Mesothelial cell of epicardium (in vitro differentiated cells): ENCODE data around the gene NAALADL1. TPM values are rescaled to one million over a fixed set of nuclear protein-coding genes. Genes with fewer than 3 reads are reported as not detected.

Source experiments
- DNase-seq, 2 experiments: peaks; one replicate each; pipeline ENCODE4 v3.0.0; 2021; ENCODE audit warnings: low spot score in 2 of 2; ENCODE audit not compliant: unreplicated experiment in 2 of 2
- H3K27ac Mint-ChIP-seq: 2 replicates; pipeline ENCODE4 v1.8.0; 2021; ENCODE audit warnings: mixed read lengths
- H3K27me3 Mint-ChIP-seq: 2 replicates; pipeline ENCODE4 v1.8.0; 2021; ENCODE audit warnings: low read depth, mixed read lengths
- H3K36me3 Mint-ChIP-seq: 2 replicates; pipeline ENCODE4 v1.8.0; 2021; ENCODE audit warnings: mixed read lengths
- H3K4me1 Mint-ChIP-seq: 2 replicates; pipeline ENCODE4 v1.8.0; 2021; ENCODE audit warnings: mixed read lengths
- H3K4me3 Mint-ChIP-seq: 2 replicates; pipeline ENCODE4 v1.8.0; 2021; ENCODE audit warnings: mild to moderate bottlenecking, moderate library complexity, mixed read lengths
- H3K9me3 Mint-ChIP-seq: 2 replicates; pipeline ENCODE4 v1.8.0; 2021; ENCODE audit warnings: mixed read lengths
- total RNA-seq: library from RNA; stranded (reverse); gene quantifications from 3 replicates; pipeline ENCODE4 v1.2.1, GENCODE V29; 2021
- TF ChIP-seq, protein P1 (sequence below): fragments of 200-600 bp; sonication (generic); IDR thresholded peaks from one replicate; pipeline ENCODE4 v1.5.0; 2021; ENCODE audit warnings: antibody characterized with exemption; ENCODE audit not compliant: unreplicated experiment

The NAALADL1 gene
- total RNA-seq, 1 donor from 2014 or later: 1.2 TPM

DNA sequence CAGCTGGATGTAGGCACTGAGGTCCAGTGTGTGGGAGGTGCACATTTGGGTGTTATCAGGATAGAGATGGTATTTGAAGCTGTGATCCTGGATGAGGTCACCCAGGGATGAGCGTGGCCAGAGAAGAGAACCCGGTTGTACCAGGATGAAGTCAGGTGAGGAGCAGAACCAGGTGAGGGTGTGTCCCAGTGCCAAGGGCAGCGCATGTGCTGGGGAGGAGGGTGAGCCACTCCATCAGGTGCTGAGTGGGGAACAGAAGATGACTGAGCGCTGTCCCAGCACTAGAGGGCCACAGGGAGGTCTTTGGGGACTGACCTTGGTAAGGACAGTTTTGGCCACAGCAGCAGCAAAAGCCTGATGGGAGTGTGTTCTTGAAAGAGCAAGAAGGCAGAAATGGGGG, 41.6 kb downstream of the NAALADL1 start:
- TF ChIP-seq, protein P1, sequence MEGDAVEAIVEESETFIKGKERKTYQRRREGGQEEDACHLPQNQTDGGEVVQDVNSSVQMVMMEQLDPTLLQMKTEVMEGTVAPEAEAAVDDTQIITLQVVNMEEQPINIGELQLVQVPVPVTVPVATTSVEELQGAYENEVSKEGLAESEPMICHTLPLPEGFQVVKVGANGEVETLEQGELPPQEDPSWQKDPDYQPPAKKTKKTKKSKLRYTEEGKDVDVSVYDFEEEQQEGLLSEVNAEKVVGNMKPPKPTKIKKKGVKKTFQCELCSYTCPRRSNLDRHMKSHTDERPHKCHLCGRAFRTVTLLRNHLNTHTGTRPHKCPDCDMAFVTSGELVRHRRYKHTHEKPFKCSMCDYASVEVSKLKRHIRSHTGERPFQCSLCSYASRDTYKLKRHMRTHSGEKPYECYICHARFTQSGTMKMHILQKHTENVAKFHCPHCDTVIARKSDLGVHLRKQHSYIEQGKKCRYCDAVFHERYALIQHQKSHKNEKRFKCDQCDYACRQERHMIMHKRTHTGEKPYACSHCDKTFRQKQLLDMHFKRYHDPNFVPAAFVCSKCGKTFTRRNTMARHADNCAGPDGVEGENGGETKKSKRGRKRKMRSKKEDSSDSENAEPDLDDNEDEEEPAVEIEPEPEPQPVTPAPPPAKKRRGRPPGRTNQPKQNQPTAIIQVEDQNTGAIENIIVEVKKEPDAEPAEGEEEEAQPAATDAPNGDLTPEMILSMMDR: no peak
- Mint-ChIP-seq H3K4me1 (peaks cover 11% of the 10 kb centered on the region), H3K36me3 (peaks cover 18% of the 10 kb centered on the region), H3K9me3 (no peaks in the 10 kb centered on the region), H3K4me3 (no peak overlapping the region), H3K27me3 (no peaks in the 10 kb centered on the region), H3K27ac (no peak overlapping the region)
- DNase-seq: no peak

DNA sequence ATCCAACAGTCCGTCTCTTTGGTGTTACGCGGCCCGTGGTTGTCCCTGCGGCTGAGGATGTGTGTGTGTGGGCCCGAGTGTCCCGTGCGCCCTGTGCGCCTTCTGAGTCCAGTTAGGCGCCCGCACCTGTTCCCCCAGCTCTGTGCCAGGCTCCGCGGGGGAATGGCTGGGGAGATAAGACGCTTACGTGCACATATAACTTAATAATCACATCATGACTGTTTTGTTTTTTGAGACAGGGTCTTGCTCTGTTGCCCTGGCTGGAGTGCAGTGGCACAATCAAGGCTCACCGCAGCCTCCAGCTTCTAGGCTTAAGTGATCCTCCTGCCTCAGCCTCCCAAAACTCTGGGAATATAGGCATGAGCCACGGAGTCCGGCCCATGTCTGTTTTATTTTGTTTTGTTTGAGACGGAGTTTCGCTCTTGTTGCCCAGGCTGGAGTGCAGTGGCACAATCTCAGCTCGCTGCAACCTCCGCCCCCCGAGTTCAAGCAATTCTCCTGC, 43.6 kb downstream of the NAALADL1 start:
- Mint-ChIP-seq H3K36me3 (peaks cover 15% of the 10 kb centered on the region), H3K27ac (peak overlapping the region; percentile 92), H3K27me3 (no peaks in the 10 kb centered on the region), H3K4me1 (peaks cover 11% of the 10 kb centered on the region), H3K4me3 (peak overlapping the region; percentile 79), H3K9me3 (no peaks in the 10 kb centered on the region)
- TF ChIP-seq, protein P1: no peak
- no peak for DNase-seq

DNA sequence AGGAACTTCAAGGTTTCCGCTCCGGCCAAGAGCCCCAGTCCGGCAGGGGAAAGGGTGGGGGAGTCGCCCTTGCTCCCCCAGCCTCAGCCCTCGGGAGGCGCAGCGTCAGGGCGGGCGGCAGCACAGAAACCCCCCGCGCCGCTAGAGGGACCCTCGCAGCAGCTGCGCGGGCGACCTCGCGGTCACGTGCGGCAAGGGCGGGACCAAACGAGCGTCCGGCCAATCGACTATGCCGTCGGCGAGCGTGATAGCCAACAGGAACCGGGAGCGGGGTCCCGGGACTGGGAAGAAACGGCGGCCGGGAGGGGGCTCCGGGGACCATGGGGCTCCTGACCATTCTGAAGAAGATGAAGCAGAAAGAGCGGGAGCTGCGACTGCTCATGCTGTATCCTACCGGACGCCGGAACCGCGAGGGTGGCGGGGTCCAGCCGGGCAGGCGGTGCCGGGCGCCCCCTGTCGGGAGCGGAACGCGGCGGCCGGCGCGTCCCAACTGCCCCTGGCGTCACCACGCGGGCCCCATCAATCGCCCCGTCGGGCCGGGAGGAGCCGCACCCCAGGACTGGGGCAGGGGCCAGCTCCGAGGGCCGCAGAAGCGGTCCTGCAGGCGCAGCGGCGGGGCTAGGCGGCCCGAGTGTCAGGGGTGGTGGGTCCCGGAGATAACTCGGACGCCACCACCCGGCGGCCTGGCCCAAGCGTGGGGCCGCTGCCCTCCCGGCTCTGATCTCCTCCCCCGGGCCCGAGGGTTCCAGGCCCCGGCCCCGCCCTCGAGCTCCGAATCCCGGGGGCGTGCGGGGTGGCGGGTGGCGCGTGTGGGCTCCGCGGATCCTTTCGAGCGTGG, 44.2 kb downstream of the NAALADL1 start, which contains the start of gene ARL2:
ARL2 (plus strand) TSS at position 273 of the 838 bp plus-strand sequence; CDS start at position 321, 48 bp downstream.
- Mint-ChIP-seq H3K27me3 (no peaks in the 10 kb centered on the region), H3K4me1 (peaks cover 11% of the 10 kb centered on the region), H3K36me3 (peaks cover 15% of the 10 kb centered on the region), H3K9me3 (no peaks in the 10 kb centered on the region), H3K4me3 (peak within 1 kb of the TSS; percentile 79), H3K27ac (peak within 1 kb of the TSS; percentile 93)
- TF ChIP-seq, protein P1: peak; percentile 68
- peak; percentile 86 to 91 for DNase-seq

DNA sequence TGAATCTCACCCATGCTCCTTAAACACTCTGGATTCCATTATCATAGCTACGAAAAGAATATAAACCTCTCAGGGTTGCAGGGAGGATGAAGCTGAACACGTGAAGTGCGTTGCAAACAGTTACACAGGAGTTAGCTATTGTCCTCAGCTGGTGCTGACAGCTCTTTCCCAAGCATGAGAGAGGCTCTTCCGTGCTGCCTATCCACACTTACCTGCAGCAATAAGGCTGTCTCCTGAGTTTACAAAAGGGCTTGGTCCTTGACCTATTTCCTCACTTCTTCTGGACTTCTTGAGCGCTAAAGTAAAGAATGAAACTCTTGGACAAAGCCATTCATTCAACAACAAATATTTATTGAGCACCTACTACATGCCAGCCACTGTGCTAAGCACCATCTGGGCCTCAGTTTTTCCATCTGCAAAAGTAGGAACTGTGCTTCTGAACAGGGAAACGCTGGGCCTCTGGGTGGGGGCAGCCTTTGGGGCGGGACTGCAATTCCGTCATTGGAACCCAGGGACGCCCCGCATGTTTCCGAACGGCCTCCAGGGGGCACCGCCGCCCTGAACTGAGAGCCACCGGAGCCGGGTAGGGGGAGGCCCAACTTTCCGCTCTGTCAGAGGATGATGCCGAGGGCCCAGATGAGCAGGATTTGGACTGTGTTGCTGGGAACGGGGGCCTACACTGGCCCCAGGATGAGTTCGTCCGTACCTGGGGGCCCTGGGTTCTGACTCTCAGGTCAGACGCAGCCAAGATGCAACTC, 45.0 kb downstream of the NAALADL1 start:
- peak overlapping the region; percentile 93 for H3K27ac Mint-ChIP-seq
- H3K36me3 Mint-ChIP-seq: peaks cover 14% of the 10 kb centered on the region
- peak overlapping the region; percentile 79 for H3K4me3 Mint-ChIP-seq
- TF ChIP-seq, protein P1: peak; percentile 70
- no peaks in the 10 kb centered on the region for H3K9me3 Mint-ChIP-seq
- peaks cover 11% of the 10 kb centered on the region for H3K4me1 Mint-ChIP-seq
- DNase-seq: peak; percentile 71 to 87
- no peaks in the 10 kb centered on the region for H3K27me3 Mint-ChIP-seq

DNA sequence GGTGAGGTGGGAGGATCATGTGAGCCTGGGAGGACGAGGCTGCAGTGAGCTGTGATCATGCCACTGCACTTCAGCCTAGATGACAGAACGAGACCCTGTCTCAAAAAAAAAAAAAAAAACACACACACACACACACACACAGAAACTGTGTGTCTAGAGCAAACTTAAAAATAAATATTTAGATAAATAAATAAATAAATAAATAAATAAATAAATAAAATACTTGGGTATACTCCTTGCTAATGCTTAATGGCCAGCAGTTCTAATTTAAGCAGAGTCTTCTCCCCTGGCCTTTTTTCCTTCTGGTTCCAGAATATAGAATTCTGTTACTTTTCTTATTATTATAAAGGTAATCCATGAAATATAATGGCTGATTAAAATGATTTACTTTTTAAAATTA, 49.5 kb downstream of the NAALADL1 start:
- TF ChIP-seq, protein P1: no peak
- no peak for DNase-seq
- no peaks in the 10 kb centered on the region for H3K9me3 Mint-ChIP-seq
- H3K27me3 Mint-ChIP-seq: no peaks in the 10 kb centered on the region
- H3K27ac Mint-ChIP-seq: no peak overlapping the region
- H3K4me3 Mint-ChIP-seq: no peak overlapping the region
- no peaks in the 10 kb centered on the region for H3K36me3 Mint-ChIP-seq
- H3K4me1 Mint-ChIP-seq: peaks cover 7% of the 10 kb centered on the region
